Activated CD8-positive, alpha-beta memory T cell treated with anti-CD3 and anti-CD28 coated beads, Interleukin-2, amount 50 U/mL, for 48 hours (primary cell): Measurements from ENCODE around the gene MCF2L2.
"Not testable (repeated sequence)": the region's sequence is repeated elsewhere in the genome, so short reads cannot be mapped to it uniquely, and the experiment has no call there.

Experiments
- DNase-seq: peaks from one replicate; pipeline ENCODE4 v3.0.0-alpha.2; 2020

The MCF2L2 gene

GRCh38 chr3:183193762-183194689 is 234.4 kb downstream of the MCF2L2 start:
- DNase-seq = no peak

GRCh38 chr3:183192650-183193300 is 235.6 kb downstream of the MCF2L2 start:
- DNase-seq = no peak

GRCh38 chr3:183189641-183190040 is 238.8 kb downstream of the MCF2L2 start:
- DNase-seq = no peak

GRCh38 chr3:183188895-183189462 is 239.4 kb downstream of the MCF2L2 start:
- DNase-seq = no peak

- DNase-seq = no peak
Measured at GRCh38 chr3:183185696-183186095, 242.7 kb downstream of the MCF2L2 start.

GRCh38 chr3:183182732-183183610 is 245.4 kb downstream of the MCF2L2 start:
- no peak for DNase-seq

- DNase-seq = no peak
Measured at GRCh38 chr3:183182073-183182472, 246.3 kb downstream of the MCF2L2 start.

GRCh38 chr3:183181606-183182005 is 246.8 kb downstream of the MCF2L2 start:
- DNase-seq = no peak

GRCh38 chr3:183180784-183181295 is 247.6 kb downstream of the MCF2L2 start:
- no peak for DNase-seq

GRCh38 chr3:183180110-183180783 is 248.2 kb downstream of the MCF2L2 start:
- no peak for DNase-seq

GRCh38 chr3:183179550-183179908 is 248.9 kb downstream of the MCF2L2 start:
- not testable (repeated sequence) for DNase-seq

GRCh38 chr3:183178833-183179549 is 249.4 kb downstream of the MCF2L2 start:
- peak; percentile 77 for DNase-seq

- DNase-seq = no peak
Measured at GRCh38 chr3:183178512-183178832, 249.9 kb downstream of the MCF2L2 start.

- no peak for DNase-seq
Measured at GRCh38 chr3:183172051-183172639, 256.3 kb downstream of the MCF2L2 start.

- DNase-seq = not testable (repeated sequence)
Measured at GRCh38 chr3:183167975-183168374, 260.4 kb downstream of the MCF2L2 start.

- DNase-seq = no peak
Measured at GRCh38 chr3:183163563-183163962, 264.9 kb downstream of the MCF2L2 start.

- no peak for DNase-seq
Measured at GRCh38 chr3:183161552-183162336, 266.7 kb downstream of the MCF2L2 start.

- no peak for DNase-seq
Measured at GRCh38 chr3:183160616-183161015, 267.8 kb downstream of the MCF2L2 start.

- no peak for DNase-seq
Measured at GRCh38 chr3:183159333-183159732, 269.1 kb downstream of the MCF2L2 start.

GRCh38 chr3:183158551-183159006 is 269.8 kb downstream of the MCF2L2 start:
- no peak for DNase-seq
